GM19397 (cell line): ENCODE measurements around the gene TNNT3.
"Not testable (repeated sequence)": the region's sequence is repeated elsewhere in the genome, so short reads cannot be mapped to it uniquely, and the experiment has no call there.

Experiments used
- ATAC-seq: cut with Tn5 transposase; IDR thresholded peaks from one replicate; pipeline ENCODE4 v1.9.1; 2021; ENCODE audit warnings: mild to moderate bottlenecking, moderate library complexity; ENCODE audit not compliant: unreplicated experiment

The TNNT3 gene

GRCh38 chr11:1919391-1920127 is at the start of gene TNNT3:
TNNT3 (plus strand) TSS chr11:1919703; CDS start chr11:1922875, 3,172 bp downstream.
- no peak for ATAC-seq

- no peak for ATAC-seq
Measured at GRCh38 chr11:1870326-1870696, 49.2 kb upstream of the TNNT3 start.

- ATAC-seq = no peak
Measured at GRCh38 chr11:1870721-1871466, 48.6 kb upstream of the TNNT3 start.

- no peak for ATAC-seq
Measured at GRCh38 chr11:1871531-1871930, 48.0 kb upstream of the TNNT3 start.

GRCh38 chr11:1872267-1872985 is 47.1 kb upstream of the TNNT3 start:
- ATAC-seq = no peak

GRCh38 chr11:1873048-1873812 is 46.3 kb upstream of the TNNT3 start:
- ATAC-seq = no peak

- ATAC-seq = not testable (repeated sequence)
Measured at GRCh38 chr11:1873813-1874150, 45.7 kb upstream of the TNNT3 start.

GRCh38 chr11:1874441-1875092 is 44.9 kb upstream of the TNNT3 start:
- not testable (repeated sequence) for ATAC-seq

- no peak for ATAC-seq
Measured at GRCh38 chr11:1875093-1875850, 44.2 kb upstream of the TNNT3 start.

DNA sequence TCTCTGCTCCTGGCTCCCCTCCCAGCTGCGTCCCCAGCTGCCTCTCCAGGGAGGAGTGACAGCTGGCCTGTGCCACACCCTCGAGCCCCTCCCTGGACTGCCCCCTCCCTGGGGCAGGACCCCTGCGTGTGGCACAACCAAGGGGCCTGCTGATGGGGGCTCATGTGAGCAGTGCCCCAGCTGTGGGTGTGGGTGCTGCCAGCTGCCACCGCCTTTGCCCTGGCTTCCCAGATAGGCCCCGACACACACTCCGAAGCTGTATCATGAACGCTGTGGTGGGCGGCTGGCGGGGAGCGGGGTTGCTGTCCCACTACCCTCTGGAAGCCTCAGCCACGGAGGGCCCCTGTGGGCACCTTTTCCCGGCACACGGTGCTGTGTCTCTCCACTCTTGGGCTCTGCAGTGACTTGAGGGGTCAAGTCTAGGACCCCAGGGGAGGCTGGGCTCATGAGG is 43.6 kb upstream of the TNNT3 start:
- not testable (repeated sequence) for ATAC-seq

DNA sequence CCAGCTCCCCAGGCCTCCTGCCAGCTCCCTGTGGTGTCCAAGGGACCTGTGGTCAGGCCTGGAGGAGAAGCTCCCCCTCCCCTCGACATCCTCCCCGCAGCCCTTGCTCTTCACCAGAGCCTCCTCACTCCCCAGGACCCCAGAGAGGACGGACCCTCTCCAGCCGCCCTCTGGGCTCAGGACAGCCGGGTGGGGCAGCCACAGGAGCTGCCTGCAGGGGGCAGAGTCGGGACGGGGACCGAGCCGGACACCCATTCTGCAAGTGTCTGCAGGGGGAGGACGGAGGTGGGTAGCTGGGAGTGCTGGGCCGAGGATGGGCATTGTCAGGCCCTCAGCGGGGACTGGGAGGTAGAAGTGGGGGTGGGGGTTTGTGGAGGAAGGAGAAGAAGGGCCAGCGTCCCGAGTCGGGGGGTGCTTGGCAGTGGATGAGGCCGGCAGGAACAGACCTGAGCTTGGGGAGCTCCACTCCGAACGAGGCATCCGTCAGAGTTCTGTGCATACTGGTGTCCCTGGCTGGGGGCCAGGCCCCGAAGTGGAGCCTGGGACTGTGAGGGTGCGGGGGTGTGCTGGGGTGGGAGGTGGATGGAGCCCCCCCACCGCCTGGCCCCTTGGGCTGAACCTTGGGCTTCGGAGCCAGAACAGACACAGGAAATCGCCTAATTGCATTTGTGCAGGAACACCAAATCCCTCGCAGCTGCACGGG is 43.0 kb upstream of the TNNT3 start:
- no peak for ATAC-seq

- no peak for ATAC-seq
Measured at GRCh38 chr11:1877211-1878136, 42.0 kb upstream of the TNNT3 start.

DNA sequence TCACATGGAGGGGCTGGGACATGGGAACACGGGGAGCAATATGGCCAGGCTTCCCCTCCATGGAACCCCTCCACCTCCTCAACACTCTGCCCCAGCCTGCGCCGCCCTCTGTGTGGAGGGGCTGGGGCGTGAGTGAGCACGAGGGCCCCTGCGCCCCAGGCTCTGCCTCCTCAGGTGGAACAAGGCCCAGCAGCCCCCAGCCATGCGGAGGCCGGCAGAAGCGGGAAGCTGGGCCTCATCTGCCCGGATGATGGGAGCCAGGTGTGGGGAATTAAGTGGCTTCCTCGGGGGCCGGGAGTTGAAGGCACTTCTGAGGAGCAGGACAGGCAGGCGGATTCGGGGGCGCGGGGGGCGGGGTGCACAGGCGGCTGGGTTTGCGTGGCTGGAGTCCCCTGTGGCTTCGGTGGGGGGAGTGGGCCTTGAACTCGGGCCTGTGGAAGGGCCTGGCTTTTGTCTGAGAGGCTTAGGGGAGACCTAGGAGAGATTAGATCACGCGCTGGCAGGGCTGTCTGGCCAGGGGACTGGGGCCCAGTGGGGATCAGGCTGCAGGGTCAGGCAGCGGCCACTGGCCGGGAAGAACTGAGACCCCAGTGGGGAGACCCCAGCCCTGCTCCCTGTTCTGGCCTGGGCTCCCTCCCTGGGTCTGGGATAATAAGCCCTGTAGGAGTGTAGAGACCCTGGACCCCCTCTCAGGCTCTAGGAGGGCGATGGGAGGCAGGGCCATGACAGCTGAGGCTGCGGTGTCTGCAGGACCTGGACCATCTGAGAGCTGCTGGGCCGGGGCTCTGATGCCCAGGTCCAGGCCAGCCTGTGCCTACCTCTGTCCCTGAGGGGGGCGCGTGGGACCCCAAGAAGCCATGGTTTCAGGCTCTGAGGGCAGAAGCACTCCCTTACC is 41.1 kb upstream of the TNNT3 start:
- ATAC-seq = no peak

DNA sequence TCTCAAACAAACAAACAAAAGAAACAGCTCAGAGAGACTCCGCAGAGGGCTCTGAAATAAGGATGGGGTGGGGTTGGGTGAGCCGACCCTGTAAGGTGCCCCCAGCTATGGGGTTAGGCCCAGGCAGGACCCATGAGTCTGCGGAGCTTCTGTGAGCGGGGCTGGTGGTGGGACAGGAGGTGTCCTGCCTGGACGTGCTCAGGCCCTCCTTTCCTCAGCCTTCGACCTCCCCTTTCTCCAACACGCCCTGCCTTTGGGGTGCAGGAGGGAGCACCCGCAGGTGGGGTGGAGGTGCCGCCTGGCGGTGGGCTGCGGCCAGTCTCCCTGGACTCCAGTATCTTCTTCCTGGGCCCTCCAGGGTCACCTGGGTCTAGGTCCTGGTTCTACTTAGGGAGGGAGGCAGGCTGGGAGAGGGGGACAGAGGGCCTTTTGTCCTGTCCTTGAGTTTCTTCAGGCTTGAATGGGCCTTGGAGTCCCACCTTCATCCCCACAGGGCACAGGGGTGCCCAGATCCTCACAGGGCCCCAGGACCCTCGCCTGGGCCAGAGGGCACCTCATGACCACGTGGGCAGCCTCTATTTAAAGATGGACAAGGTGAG is 40.1 kb upstream of the TNNT3 start:
- no peak for ATAC-seq

DNA sequence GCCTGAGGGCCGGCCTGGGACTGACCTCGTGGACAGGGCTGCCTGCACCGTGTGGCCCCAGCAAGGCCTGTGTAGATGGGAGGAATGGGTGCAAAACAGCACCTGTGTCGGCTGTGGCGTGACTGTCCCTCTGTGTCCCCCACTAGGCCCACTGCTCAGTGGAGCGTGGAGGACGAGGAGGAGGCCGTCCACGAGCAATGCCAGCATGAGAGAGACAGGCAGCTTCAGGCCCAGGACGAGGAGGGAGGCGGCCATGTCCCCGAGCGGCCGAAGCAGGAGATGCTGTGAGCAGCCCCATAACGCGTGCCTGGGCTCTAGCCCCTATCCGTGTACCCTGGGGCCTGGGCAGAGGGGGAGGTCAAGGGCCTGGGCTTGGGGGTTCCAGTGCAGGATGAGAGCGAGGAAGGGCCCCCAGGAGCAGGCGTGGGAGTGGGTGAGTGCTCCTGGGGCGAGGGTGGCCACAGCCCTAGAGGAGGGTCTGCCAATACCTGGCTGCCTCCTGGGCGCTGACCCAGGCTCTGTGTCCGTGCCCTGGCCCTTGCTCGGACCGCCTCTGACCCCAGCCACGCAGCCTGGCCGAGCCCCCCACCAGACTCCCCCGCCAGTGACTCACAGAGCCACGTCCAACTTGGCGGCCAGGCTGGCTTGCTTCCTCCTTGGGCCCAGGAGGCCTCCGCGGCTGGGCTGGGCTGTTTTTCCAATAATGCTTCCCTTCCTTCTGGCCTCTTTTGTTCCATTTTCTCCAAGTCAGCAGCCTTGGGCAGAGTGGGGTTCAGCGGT is 39.4 kb upstream of the TNNT3 start:
- no peak for ATAC-seq
